CD4-positive, alpha-beta T cell treated with Interleukin-1 beta for 1 hour (primary cell): ENCODE measurements around the gene ZNF407.

Experiments
- DNase-seq, 2 donors: peaks; one replicate each; pipeline ENCODE4 v3.0.0-alpha.2; 2020 to 2022

ZNF407 gene

GRCh38 chr18:74682141-74682990 lies 84.7 kb downstream of the ZNF407 start:
- no peak for DNase-seq

- DNase-seq = no peak
These were observed 85.3 kb downstream of the ZNF407 start for GRCh38 chr18:74682991-74683297.

GRCh38 chr18:74683573-74683972 lies 85.9 kb downstream of the ZNF407 start:
- DNase-seq = no peak

GRCh38 chr18:74689251-74689650 lies 91.6 kb downstream of the ZNF407 start:
- DNase-seq = no peak

GRCh38 chr18:74692367-74693013 lies 94.8 kb downstream of the ZNF407 start:
- no peak for DNase-seq

- no peak for DNase-seq
These were observed 96.8 kb downstream of the ZNF407 start for GRCh38 chr18:74694436-74694835.

- DNase-seq = no peak
These were observed 97.5 kb downstream of the ZNF407 start for GRCh38 chr18:74695170-74695569.

GRCh38 chr18:74698881-74699280 lies 101.2 kb downstream of the ZNF407 start:
- no peak for DNase-seq

GRCh38 chr18:74699455-74699854 lies 101.8 kb downstream of the ZNF407 start:
- no peak for DNase-seq

- DNase-seq = no peak
These were observed 105.3 kb downstream of the ZNF407 start for GRCh38 chr18:74702950-74703349.

GRCh38 chr18:74708169-74708568 lies 110.5 kb downstream of the ZNF407 start:
- no peak for DNase-seq

- no peak for DNase-seq
These were observed 111.8 kb downstream of the ZNF407 start for GRCh38 chr18:74709452-74709851.

GRCh38 chr18:74714120-74714519 lies 116.5 kb downstream of the ZNF407 start:
- no peak for DNase-seq

GRCh38 chr18:74714791-74715190 lies 117.1 kb downstream of the ZNF407 start:
- no peak for DNase-seq

GRCh38 chr18:74715306-74715705 lies 117.6 kb downstream of the ZNF407 start:
- no peak for DNase-seq

GRCh38 chr18:74715865-74716712 lies 118.4 kb downstream of the ZNF407 start:
- DNase-seq = no peak

GRCh38 chr18:74718312-74718711 lies 120.6 kb downstream of the ZNF407 start:
- DNase-seq = no peak

GRCh38 chr18:74722237-74722636 lies 124.6 kb downstream of the ZNF407 start:
- DNase-seq = no peak

GRCh38 chr18:74724186-74724585 lies 126.5 kb downstream of the ZNF407 start:
- DNase-seq = no peak

- DNase-seq = no peak
These were observed 128.0 kb downstream of the ZNF407 start for GRCh38 chr18:74725690-74726089.

GRCh38 chr18:74728586-74728985 lies 130.9 kb downstream of the ZNF407 start:
- no peak for DNase-seq

- no peak for DNase-seq
These were observed 133.4 kb downstream of the ZNF407 start for GRCh38 chr18:74731097-74731496.

GRCh38 chr18:74732380-74732779 lies 134.7 kb downstream of the ZNF407 start:
- DNase-seq = no peak

GRCh38 chr18:74733598-74733997 lies 135.9 kb downstream of the ZNF407 start:
- no peak for DNase-seq
